Ovary (tissue), 3 donors: ENCODE measurements around the gene C3orf49.

ENCODE experiments used
- POLR2A ChIP-seq: fragments of 450-650 bp; IDR thresholded peaks from one replicate; pipeline ENCODE4 v1.6.1; 2017; ENCODE audit warnings: antibody characterized with exemption, mild to moderate bottlenecking, moderate library complexity
- TF ChIP-seq, protein P1 (sequence below), 3 donors: fragments of 450-650 bp in 2 of 3; fragments of 200-600 bp in 1 of 3; IDR thresholded peaks; one replicate each; pipeline versions ENCODE4 v1.5.1 to v1.8.0; 2016 to 2022; ENCODE audit warnings: antibody characterized with exemption in 3 of 3, mild to moderate bottlenecking in 1 of 3
- donor health status: DM: no; HTN: no; CAD: no.

DNA sequence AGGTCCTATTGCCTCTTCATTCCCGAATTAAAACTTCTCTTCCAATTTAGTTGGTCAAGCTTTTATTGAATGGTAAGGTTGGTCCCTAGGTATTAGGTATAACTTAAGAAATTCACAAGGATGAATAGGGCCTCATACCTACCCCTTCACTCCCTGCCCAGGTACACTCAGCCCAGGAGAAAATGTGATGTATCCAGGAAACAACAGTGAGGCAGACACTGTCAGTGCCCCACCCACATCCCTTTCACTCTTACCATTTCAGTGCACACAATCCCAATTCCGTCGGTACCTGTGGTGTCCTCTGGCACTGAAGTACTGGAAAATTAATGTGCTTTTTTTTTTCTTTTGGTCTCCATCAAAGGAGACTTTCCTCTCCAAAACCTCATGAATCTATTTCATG is 10.5 kb upstream of the C3orf49 start:
- TF ChIP-seq, protein P1, sequence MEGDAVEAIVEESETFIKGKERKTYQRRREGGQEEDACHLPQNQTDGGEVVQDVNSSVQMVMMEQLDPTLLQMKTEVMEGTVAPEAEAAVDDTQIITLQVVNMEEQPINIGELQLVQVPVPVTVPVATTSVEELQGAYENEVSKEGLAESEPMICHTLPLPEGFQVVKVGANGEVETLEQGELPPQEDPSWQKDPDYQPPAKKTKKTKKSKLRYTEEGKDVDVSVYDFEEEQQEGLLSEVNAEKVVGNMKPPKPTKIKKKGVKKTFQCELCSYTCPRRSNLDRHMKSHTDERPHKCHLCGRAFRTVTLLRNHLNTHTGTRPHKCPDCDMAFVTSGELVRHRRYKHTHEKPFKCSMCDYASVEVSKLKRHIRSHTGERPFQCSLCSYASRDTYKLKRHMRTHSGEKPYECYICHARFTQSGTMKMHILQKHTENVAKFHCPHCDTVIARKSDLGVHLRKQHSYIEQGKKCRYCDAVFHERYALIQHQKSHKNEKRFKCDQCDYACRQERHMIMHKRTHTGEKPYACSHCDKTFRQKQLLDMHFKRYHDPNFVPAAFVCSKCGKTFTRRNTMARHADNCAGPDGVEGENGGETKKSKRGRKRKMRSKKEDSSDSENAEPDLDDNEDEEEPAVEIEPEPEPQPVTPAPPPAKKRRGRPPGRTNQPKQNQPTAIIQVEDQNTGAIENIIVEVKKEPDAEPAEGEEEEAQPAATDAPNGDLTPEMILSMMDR (IDR thresholded peaks at IDR 0.05): no peak
- no peak for TF ChIP-seq POLR2A
